Bone marrow (tissue), 2 donors: ENCODE results near the gene KIT.

Experiments
- DNase-seq, 2 donors: peaks; one replicate each; lab custom pipeline; 2025; lab: John Stamatoyannopoulos, UW

The KIT gene

GRCh38 chr4:54660591-54660990 lies 2.8 kb downstream of the KIT start:
- no peak for DNase-seq

- DNase-seq, result peak in 1 of 2 donors; percentile 6
These were observed 3.4 kb downstream of the KIT start for GRCh38 chr4:54661169-54661568.

- no peak for DNase-seq
These were observed 3.9 kb downstream of the KIT start for GRCh38 chr4:54661686-54662085.

GRCh38 chr4:54662123-54662522 lies 4.4 kb downstream of the KIT start:
- DNase-seq, result no peak

- peak in 1 of 2 donors; percentile 83 for DNase-seq
These were observed 5.3 kb downstream of the KIT start for GRCh38 chr4:54662901-54663585.

GRCh38 chr4:54664400-54664799 lies 6.6 kb downstream of the KIT start:
- no peak for DNase-seq

GRCh38 chr4:54668014-54668611 lies 10.4 kb downstream of the KIT start:
- peak in 1 of 2 donors; percentile 13 for DNase-seq

GRCh38 chr4:54669831-54670230 lies 12.1 kb downstream of the KIT start:
- DNase-seq, result no peak

- DNase-seq, result no peak
These were observed 18.1 kb downstream of the KIT start for GRCh38 chr4:54675721-54676461.

- DNase-seq, result no peak
These were observed 18.9 kb downstream of the KIT start for GRCh38 chr4:54676658-54677057.

- DNase-seq, result no peak
These were observed 19.7 kb downstream of the KIT start for GRCh38 chr4:54677416-54677815.

- no peak for DNase-seq
These were observed 20.3 kb downstream of the KIT start for GRCh38 chr4:54677853-54678650.

- DNase-seq, result no peak
These were observed 21.1 kb downstream of the KIT start for GRCh38 chr4:54678826-54679225.

- no peak for DNase-seq
These were observed 22.1 kb downstream of the KIT start for GRCh38 chr4:54679813-54680212.

GRCh38 chr4:54683616-54684346 lies 26.0 kb downstream of the KIT start:
- DNase-seq, result peak in 1 of 2 donors; percentile 81

GRCh38 chr4:54685810-54686209 lies 28.1 kb downstream of the KIT start:
- no peak for DNase-seq

- peak in 1 of 2 donors; percentile 94 for DNase-seq
These were observed 30.4 kb downstream of the KIT start for GRCh38 chr4:54687887-54688841.

- no peak for DNase-seq
These were observed 37.6 kb downstream of the KIT start for GRCh38 chr4:54695337-54695736.

- no peak for DNase-seq
These were observed 38.0 kb downstream of the KIT start for GRCh38 chr4:54695788-54696187.

- DNase-seq, result no peak
These were observed 38.9 kb downstream of the KIT start for GRCh38 chr4:54696649-54697048.
